HG03457 (cell line): ENCODE results near the gene HNRNPF.

Experiments
- ATAC-seq: cut with Tn5 transposase; IDR thresholded peaks from one replicate; pipeline ENCODE4 v1.9.1; 2021; ENCODE audit warnings: moderate number of reproducible peaks; ENCODE audit not compliant: unreplicated experiment

The HNRNPF gene

GRCh38 chr10:43421519-43421918 is 12.5 kb upstream of the HNRNPF start:
- no peak for ATAC-seq

GRCh38 chr10:43421201-43421507 is 12.2 kb upstream of the HNRNPF start:
- no peak for ATAC-seq

GRCh38 chr10:43420369-43421200 is 11.6 kb upstream of the HNRNPF start:
- ATAC-seq = peak; percentile 85

- ATAC-seq = no peak
These were observed 11.0 kb upstream of the HNRNPF start for GRCh38 chr10:43419997-43420368.

GRCh38 chr10:43417950-43418768 is 9.2 kb upstream of the HNRNPF start:
- no peak for ATAC-seq

- ATAC-seq = no peak
These were observed 6.6 kb upstream of the HNRNPF start for GRCh38 chr10:43415544-43415943.

GRCh38 chr10:43411536-43411935 is 2.5 kb upstream of the HNRNPF start:
- no peak for ATAC-seq

GRCh38 chr10:43410345-43410744 is 1.4 kb upstream of the HNRNPF start:
- ATAC-seq = no peak

- peak; percentile 0 for ATAC-seq
These were observed 561 bp upstream of the HNRNPF start for GRCh38 chr10:43409385-43410109.

GRCh38 chr10:43408331-43408709 is 666 bp downstream of the HNRNPF start:
- no peak for ATAC-seq

GRCh38 chr10:43407576-43408330 is 1.2 kb downstream of the HNRNPF start:
- ATAC-seq = peak; percentile 42

GRCh38 chr10:43407148-43407575 is 1.8 kb downstream of the HNRNPF start:
- ATAC-seq = no peak

GRCh38 chr10:43404704-43405084 is 4.3 kb downstream of the HNRNPF start:
- no peak for ATAC-seq

GRCh38 chr10:43403911-43404703 is 4.9 kb downstream of the HNRNPF start:
- no peak for ATAC-seq

- ATAC-seq = no peak
These were observed 6.0 kb downstream of the HNRNPF start for GRCh38 chr10:43402880-43403452.

- ATAC-seq = no peak
These were observed 6.8 kb downstream of the HNRNPF start for GRCh38 chr10:43402176-43402575.

- ATAC-seq = no peak
These were observed 7.4 kb downstream of the HNRNPF start for GRCh38 chr10:43401627-43402026.

- no peak for ATAC-seq
These were observed 9.4 kb downstream of the HNRNPF start for GRCh38 chr10:43399320-43400310.

- ATAC-seq = no peak
These were observed 10.1 kb downstream of the HNRNPF start for GRCh38 chr10:43398939-43399319.
